ENCODE measurements around the gene ERG. TPM values are rescaled to one million over a fixed set of nuclear protein-coding genes. Genes with fewer than 3 reads are reported as not detected.

ERG gene
- total RNA-seq, 4 donors from 2014 or later, result 7.8 to 44.1 (median 16.8) TPM

GRCh38 chr21:38467374-38467773 is 30.9 kb downstream of the ERG start:
- no peak for TF ChIP-seq CTCF (IDR thresholded peaks at IDR 0.05; ENCODE audit: low read depth)

- no peak for TF ChIP-seq CTCF (IDR thresholded peaks at IDR 0.05; ENCODE audit: low read depth)
Measured at GRCh38 chr21:38460171-38460742, 38.0 kb downstream of the ERG start.

- no peak for TF ChIP-seq CTCF (IDR thresholded peaks at IDR 0.05; ENCODE audit: low read depth)
Measured at GRCh38 chr21:38459490-38459889, 38.8 kb downstream of the ERG start.

- TF ChIP-seq CTCF (IDR thresholded peaks at IDR 0.05; ENCODE audit: low read depth), result no peak
Measured at GRCh38 chr21:38455403-38455802, 42.9 kb downstream of the ERG start.

- no peak for TF ChIP-seq CTCF (IDR thresholded peaks at IDR 0.05; ENCODE audit: low read depth)
Measured at GRCh38 chr21:38454702-38455101, 43.6 kb downstream of the ERG start.

- no peak for TF ChIP-seq CTCF (IDR thresholded peaks at IDR 0.05; ENCODE audit: low read depth)
Measured at GRCh38 chr21:38454161-38454560, 44.1 kb downstream of the ERG start.

- no peak for TF ChIP-seq CTCF (IDR thresholded peaks at IDR 0.05; ENCODE audit: low read depth)
Measured at GRCh38 chr21:38448671-38449385, 49.4 kb downstream of the ERG start.

Measured in subcutaneous adipose tissue (tissue), 4 donors.